Gastroesophageal sphincter (tissue), 3 donors: ENCODE results near the gene ELN.

Experiments
- CTCF ChIP-seq, 4 experiments: fragments of 200-600 bp in 2 of 4; fragments of 450-650 bp in 2 of 4; sonication (generic) in 1 of 4; IDR thresholded peaks; one replicate each; pipeline ENCODE4 v1.5.1; 2017 to 2019; ENCODE audit warnings: antibody characterized with exemption in 4 of 4, mild to moderate bottlenecking in 2 of 4, moderate library complexity in 2 of 4
- POLR2A ChIP-seq, 2 donors: fragments of 450-650 bp; IDR thresholded peaks; one replicate each; pipeline ENCODE4 v1.6.1; 2017; ENCODE audit warnings: antibody characterized with exemption in 2 of 2, mild to moderate bottlenecking in 2 of 2, moderate library complexity in 1 of 2
- POLR2AphosphoS5 ChIP-seq: sonication (generic); formaldehyde crosslinking; IDR thresholded peaks from one replicate; pipeline ENCODE4 v1.6.1; 2017; ENCODE audit warnings: antibody characterized with exemption

DNA sequence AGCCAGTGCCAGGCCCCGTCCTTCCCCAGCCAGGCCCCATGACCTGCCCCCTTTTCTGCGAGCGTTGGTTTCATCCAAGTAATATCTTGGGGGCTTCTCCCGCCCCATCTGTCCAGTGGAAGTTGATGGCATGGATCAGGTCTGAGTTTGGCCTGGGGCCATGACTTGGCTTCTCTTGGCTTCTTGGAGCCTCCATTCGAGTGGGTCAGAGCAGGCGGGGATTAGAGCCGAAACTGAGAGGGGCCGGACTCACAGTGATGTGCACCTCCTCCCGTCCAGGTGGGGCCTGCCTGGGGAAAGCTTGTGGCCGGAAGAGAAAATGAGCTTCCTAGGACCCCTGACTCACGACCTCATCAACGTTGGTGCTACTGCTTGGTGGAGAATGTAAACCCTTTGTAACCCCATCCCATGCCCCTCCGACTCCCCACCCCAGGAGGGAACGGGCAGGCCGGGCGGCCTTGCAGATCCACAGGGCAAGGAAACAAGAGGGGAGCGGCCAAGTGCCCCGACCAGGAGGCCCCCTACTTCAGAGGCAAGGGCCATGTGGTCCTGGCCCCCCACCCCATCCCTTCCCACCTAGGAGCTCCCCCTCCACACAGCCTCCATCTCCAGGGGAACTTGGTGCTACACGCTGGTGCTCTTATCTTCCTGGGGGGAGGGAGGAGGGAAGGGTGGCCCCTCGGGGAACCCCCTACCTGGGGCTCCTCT, 40.6 kb downstream of the ELN start:
- TF ChIP-seq POLR2AphosphoS5 = no peak
- TF ChIP-seq POLR2A (IDR thresholded peaks at IDR 0.05) = no peak
- TF ChIP-seq CTCF (IDR thresholded peaks at IDR 0.05) = no peak
